GM23338 (cell line): ENCODE results near the gene HIP1. TPM values are rescaled to one million over a fixed set of nuclear protein-coding genes. Genes with fewer than 3 reads are reported as not detected.

Experiments
- ATAC-seq: fragments of 200-7000 bp; cut with Tn5 transposase; 3 replicates; pipeline ENCODE4 v1.9.1; 2020
- DNase-seq: peaks from one replicate; pipeline ENCODE4 v3.0.0-alpha.2; 2015; ENCODE audit warnings: low spot score
- H2AFZ ChIP-seq: fragments of 200-600 bp; sonication (generic); 2 replicates; pipeline ENCODE4 v1.8.0; 2016; ENCODE audit warnings: antibody characterized with exemption, mild to moderate bottlenecking, moderate library complexity
- H3F3A ChIP-seq: fragments of 200-600 bp; sonication (generic); replicated peaks from 2 replicates; pipeline ENCODE4 v1.8.0; 2017; ENCODE audit warnings: antibody characterized with exemption, mixed run types, low read depth
- H3K27ac ChIP-seq: fragments of 200-600 bp; sonication (generic); 2 replicates; pipeline ENCODE4 v1.6.1; 2016; ENCODE audit warnings: low read depth
- H3K27me3 ChIP-seq: fragments of 200-600 bp; sonication (generic); 2 replicates; pipeline ENCODE4 v1.8.0; 2016; ENCODE audit warnings: mild to moderate bottlenecking, mixed run types, moderate library complexity; ENCODE audit not compliant: insufficient read depth
- H3K36me3 ChIP-seq: fragments of 200-600 bp; sonication (generic); 2 replicates; pipeline ENCODE4 v1.8.0; 2016; ENCODE audit warnings: mild to moderate bottlenecking; ENCODE audit not compliant: insufficient read depth
- H3K4me1 ChIP-seq: fragments of 200-600 bp; sonication (generic); 2 replicates; pipeline ENCODE4 v1.8.0; 2016; ENCODE audit warnings: mild to moderate bottlenecking, moderate library complexity; ENCODE audit not compliant: insufficient read depth
- H3K4me2 ChIP-seq: fragments of 200-600 bp; sonication (generic); 2 replicates; pipeline ENCODE4 v1.7.1; 2017; ENCODE audit warnings: mixed run types
- H3K4me3 ChIP-seq: fragments of 200-600 bp; sonication (generic); 2 replicates; pipeline ENCODE4 v1.6.1; 2016; ENCODE audit warnings: mixed run types
- H3K79me2 ChIP-seq: fragments of 200-600 bp; sonication (generic); replicated peaks from 2 replicates; pipeline ENCODE4 v1.8.0; 2017; ENCODE audit warnings: mild to moderate bottlenecking; ENCODE audit not compliant: insufficient read depth
- H3K9me2 ChIP-seq: fragments of 200-600 bp; sonication (generic); 2 replicates; pipeline ENCODE4 v1.8.0; 2017; ENCODE audit not compliant: insufficient read depth
- H4K20me1 ChIP-seq: fragments of 200-600 bp; sonication (generic); replicated peaks from 2 replicates; pipeline ENCODE4 v1.8.0; 2017; ENCODE audit warnings: mild to moderate bottlenecking; ENCODE audit not compliant: insufficient read depth
- H3K27ac Mint-ChIP-seq: 2 replicates; pipeline ENCODE4 v1.8.0; 2020; ENCODE audit warnings: inconsistent platforms, mild to moderate bottlenecking, moderate library complexity, mixed read lengths
- H3K27me3 Mint-ChIP-seq: 3 replicates; pipeline ENCODE4 v1.8.0; 2022; ENCODE audit warnings: low read depth, mild to moderate bottlenecking, moderate library complexity, mixed read lengths, inconsistent platforms; ENCODE audit not compliant: insufficient read depth, poor library complexity
- H3K36me3 Mint-ChIP-seq: 3 replicates; pipeline ENCODE4 v1.8.0; 2021; ENCODE audit warnings: low read depth, mild to moderate bottlenecking, inconsistent platforms, moderate library complexity, mixed read lengths
- H3K4me1 Mint-ChIP-seq: 3 replicates; pipeline ENCODE4 v1.8.0; 2020; ENCODE audit warnings: mild to moderate bottlenecking, inconsistent platforms, mixed read lengths
- H3K4me3 Mint-ChIP-seq: 3 replicates; pipeline ENCODE4 v1.8.0; 2021; ENCODE audit warnings: moderate library complexity, mild to moderate bottlenecking, inconsistent platforms, mixed read lengths
- H3K9me3 Mint-ChIP-seq: 3 replicates; pipeline ENCODE4 v1.8.0; 2020; ENCODE audit warnings: moderate library complexity, mild to moderate bottlenecking, inconsistent platforms, mixed read lengths
- CREB1 ChIP-seq: fragments of 250-450 bp; sonication (Bioruptor Pico); IDR thresholded peaks from 2 replicates; pipeline ENCODE4 v1.5.0; 2020; ENCODE audit warnings: low read depth, mild to moderate bottlenecking, moderate library complexity
- EZH2 ChIP-seq: fragments of 200-600 bp; sonication (generic); IDR thresholded peaks from one replicate; pipeline ENCODE4 v1.8.0; 2017; ENCODE audit warnings: antibody characterized with exemption, mild to moderate bottlenecking, low read depth; ENCODE audit not compliant: unreplicated experiment
- EZH2phosphoT487 ChIP-seq: fragments of 200-600 bp; sonication (generic); IDR thresholded peaks from one replicate; pipeline ENCODE4 v1.8.1; 2018; ENCODE audit warnings: antibody characterized with exemption; ENCODE audit not compliant: unreplicated experiment
- JUNB ChIP-seq: IDR thresholded peaks from one replicate; pipeline ENCODE4 v1.6.1; 2016; ENCODE audit warnings: antibody characterized with exemption; ENCODE audit not compliant: unreplicated experiment
- NANOG ChIP-seq: IDR thresholded peaks from 2 replicates; pipeline ENCODE4 v1.6.1; 2016; ENCODE audit warnings: antibody characterized with exemption, borderline replicate concordance
- POLR2AphosphoS5 ChIP-seq: IDR thresholded peaks from 2 replicates; pipeline ENCODE4 v1.6.1; 2016; ENCODE audit warnings: antibody characterized with exemption, low read depth
- STAT1 ChIP-seq: IDR thresholded peaks from one replicate; pipeline ENCODE4 v1.6.1; 2016; ENCODE audit warnings: antibody characterized with exemption; ENCODE audit not compliant: unreplicated experiment
- ZNF114 ChIP-seq: fragments of 250-450 bp; sonication (Bioruptor Pico); IDR thresholded peaks from 2 replicates; pipeline ENCODE4 v1.5.0; 2020; ENCODE audit warnings: mild to moderate bottlenecking, moderate library complexity
- ZNF331 ChIP-seq: fragments of 250-450 bp; sonication (Bioruptor Pico); IDR thresholded peaks from 2 replicates; pipeline ENCODE4 v1.5.0; 2020; ENCODE audit warnings: low read depth, mild to moderate bottlenecking, moderate library complexity
- polyA plus RNA-seq: library from polyadenylated mRNA; unstranded; fragments of >200 nt; fragmentation: Nextera tagmentation; extraction: Ambion mirVana; gene quantifications from 2 replicates; pipeline ENCODE4 v1.2.1, GENCODE V29; 2016
- total RNA-seq: library from RNA; depleted of rRNA; stranded (reverse); fragments of >200 nt; shearing (Covaris generic); gene quantifications from 2 replicates; pipeline ENCODE4 v1.2.3, GENCODE V29; 2014
- TF ChIP-seq, protein P1 (sequence below): IDR thresholded peaks from one replicate; pipeline ENCODE4 v1.6.1; 2018; ENCODE audit warnings: antibody characterized with exemption; ENCODE audit not compliant: unreplicated experiment
- TF ChIP-seq, protein P2 (sequence below): IDR thresholded peaks from 2 replicates; pipeline ENCODE4 v1.6.1; 2016; ENCODE audit warnings: antibody characterized with exemption
- TF ChIP-seq, protein P3 (sequence below): fragments of 250-450 bp; sonication (Bioruptor Pico); IDR thresholded peaks from 2 replicates; pipeline ENCODE4 v1.5.0; 2020; ENCODE audit warnings: mild to moderate bottlenecking, moderate library complexity
- TF ChIP-seq, protein P4 (sequence below), 2 experiments: fragments of 200-600 bp in 1 of 2; sonication (generic) in 1 of 2; conservative IDR thresholded peaks; 2 replicates each; pipeline versions ENCODE4 v1.5.1 to v1.6.1; 2016 to 2017; ENCODE audit warnings: antibody characterized with exemption in 2 of 2, low read depth in 2 of 2, mild to moderate bottlenecking in 2 of 2, moderate library complexity in 1 of 2

The HIP1 gene
- total and polyA plus RNA-seq, 2 experiments from 2014 or later: 24.9 to 80.8 TPM

DNA sequence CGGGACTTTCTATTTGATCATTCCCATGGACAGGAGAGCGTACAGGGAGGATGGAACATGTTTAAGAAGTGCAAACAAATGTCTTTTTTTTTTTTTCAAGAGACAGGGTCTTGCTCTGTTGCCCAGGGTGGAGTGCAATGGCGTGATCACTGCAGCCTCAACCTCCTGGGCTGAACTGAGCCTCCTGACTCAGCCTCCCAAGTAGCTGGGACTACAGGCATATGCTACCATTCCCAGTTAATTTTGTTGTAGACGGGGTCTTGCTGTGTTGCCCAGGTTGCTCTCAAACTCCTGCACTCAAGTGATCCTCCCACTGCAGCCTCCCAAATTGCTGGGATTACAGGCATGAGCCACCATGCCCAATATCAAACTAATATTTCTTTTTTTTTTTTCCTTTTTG lies 206.1 kb downstream of the HIP1 start:
- H3K27me3 Mint-ChIP-seq: peaks cover 17% of the 10 kb centered on the region
- Histone ChIP-seq H2AFZ (no peak overlapping the region), H4K20me1 (no peaks in the 10 kb centered on the region), H3K9me2 (no peaks in the 10 kb centered on the region), H3K36me3 (peaks cover 20% of the 10 kb centered on the region), H3F3A (0 out of 2 replicates have a peak, but pooled peaks cover 2% of the 10 kb centered on the region), H3K27me3 (no peaks in the 10 kb centered on the region), H3K79me2 (0 out of 2 replicates have a peak, but pooled peaks cover under 1% of the 10 kb centered on the region), H3K4me3 (no peak overlapping the region), H3K27ac (no peak overlapping the region), H3K4me2 (no peak overlapping the region), H3K4me1 (no peaks in the 10 kb centered on the region)
- H3K27ac Mint-ChIP-seq: no peak overlapping the region
- peaks cover 39% of the 10 kb centered on the region for H3K36me3 Mint-ChIP-seq
- ATAC-seq (no peak), DNase-seq (no peak)
- no peak overlapping the region for H3K4me3 Mint-ChIP-seq
- no peak for TF ChIP-seq CREB1 (CRISPR knock-in tag)
- TF ChIP-seq ZNF331: no peak
- TF ChIP-seq STAT1: no peak
- TF ChIP-seq, protein P1, sequence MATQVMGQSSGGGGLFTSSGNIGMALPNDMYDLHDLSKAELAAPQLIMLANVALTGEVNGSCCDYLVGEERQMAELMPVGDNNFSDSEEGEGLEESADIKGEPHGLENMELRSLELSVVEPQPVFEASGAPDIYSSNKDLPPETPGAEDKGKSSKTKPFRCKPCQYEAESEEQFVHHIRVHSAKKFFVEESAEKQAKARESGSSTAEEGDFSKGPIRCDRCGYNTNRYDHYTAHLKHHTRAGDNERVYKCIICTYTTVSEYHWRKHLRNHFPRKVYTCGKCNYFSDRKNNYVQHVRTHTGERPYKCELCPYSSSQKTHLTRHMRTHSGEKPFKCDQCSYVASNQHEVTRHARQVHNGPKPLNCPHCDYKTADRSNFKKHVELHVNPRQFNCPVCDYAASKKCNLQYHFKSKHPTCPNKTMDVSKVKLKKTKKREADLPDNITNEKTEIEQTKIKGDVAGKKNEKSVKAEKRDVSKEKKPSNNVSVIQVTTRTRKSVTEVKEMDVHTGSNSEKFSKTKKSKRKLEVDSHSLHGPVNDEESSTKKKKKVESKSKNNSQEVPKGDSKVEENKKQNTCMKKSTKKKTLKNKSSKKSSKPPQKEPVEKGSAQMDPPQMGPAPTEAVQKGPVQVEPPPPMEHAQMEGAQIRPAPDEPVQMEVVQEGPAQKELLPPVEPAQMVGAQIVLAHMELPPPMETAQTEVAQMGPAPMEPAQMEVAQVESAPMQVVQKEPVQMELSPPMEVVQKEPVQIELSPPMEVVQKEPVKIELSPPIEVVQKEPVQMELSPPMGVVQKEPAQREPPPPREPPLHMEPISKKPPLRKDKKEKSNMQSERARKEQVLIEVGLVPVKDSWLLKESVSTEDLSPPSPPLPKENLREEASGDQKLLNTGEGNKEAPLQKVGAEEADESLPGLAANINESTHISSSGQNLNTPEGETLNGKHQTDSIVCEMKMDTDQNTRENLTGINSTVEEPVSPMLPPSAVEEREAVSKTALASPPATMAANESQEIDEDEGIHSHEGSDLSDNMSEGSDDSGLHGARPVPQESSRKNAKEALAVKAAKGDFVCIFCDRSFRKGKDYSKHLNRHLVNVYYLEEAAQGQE: no peak
- TF ChIP-seq JUNB: no peak
- TF ChIP-seq EZH2: no peak
- TF ChIP-seq, protein P2, sequence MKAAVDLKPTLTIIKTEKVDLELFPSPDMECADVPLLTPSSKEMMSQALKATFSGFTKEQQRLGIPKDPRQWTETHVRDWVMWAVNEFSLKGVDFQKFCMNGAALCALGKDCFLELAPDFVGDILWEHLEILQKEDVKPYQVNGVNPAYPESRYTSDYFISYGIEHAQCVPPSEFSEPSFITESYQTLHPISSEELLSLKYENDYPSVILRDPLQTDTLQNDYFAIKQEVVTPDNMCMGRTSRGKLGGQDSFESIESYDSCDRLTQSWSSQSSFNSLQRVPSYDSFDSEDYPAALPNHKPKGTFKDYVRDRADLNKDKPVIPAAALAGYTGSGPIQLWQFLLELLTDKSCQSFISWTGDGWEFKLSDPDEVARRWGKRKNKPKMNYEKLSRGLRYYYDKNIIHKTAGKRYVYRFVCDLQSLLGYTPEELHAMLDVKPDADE: no peak
- no peak for TF ChIP-seq EZH2phosphoT487
- no peak for TF ChIP-seq NANOG
- TF ChIP-seq, protein P3, sequence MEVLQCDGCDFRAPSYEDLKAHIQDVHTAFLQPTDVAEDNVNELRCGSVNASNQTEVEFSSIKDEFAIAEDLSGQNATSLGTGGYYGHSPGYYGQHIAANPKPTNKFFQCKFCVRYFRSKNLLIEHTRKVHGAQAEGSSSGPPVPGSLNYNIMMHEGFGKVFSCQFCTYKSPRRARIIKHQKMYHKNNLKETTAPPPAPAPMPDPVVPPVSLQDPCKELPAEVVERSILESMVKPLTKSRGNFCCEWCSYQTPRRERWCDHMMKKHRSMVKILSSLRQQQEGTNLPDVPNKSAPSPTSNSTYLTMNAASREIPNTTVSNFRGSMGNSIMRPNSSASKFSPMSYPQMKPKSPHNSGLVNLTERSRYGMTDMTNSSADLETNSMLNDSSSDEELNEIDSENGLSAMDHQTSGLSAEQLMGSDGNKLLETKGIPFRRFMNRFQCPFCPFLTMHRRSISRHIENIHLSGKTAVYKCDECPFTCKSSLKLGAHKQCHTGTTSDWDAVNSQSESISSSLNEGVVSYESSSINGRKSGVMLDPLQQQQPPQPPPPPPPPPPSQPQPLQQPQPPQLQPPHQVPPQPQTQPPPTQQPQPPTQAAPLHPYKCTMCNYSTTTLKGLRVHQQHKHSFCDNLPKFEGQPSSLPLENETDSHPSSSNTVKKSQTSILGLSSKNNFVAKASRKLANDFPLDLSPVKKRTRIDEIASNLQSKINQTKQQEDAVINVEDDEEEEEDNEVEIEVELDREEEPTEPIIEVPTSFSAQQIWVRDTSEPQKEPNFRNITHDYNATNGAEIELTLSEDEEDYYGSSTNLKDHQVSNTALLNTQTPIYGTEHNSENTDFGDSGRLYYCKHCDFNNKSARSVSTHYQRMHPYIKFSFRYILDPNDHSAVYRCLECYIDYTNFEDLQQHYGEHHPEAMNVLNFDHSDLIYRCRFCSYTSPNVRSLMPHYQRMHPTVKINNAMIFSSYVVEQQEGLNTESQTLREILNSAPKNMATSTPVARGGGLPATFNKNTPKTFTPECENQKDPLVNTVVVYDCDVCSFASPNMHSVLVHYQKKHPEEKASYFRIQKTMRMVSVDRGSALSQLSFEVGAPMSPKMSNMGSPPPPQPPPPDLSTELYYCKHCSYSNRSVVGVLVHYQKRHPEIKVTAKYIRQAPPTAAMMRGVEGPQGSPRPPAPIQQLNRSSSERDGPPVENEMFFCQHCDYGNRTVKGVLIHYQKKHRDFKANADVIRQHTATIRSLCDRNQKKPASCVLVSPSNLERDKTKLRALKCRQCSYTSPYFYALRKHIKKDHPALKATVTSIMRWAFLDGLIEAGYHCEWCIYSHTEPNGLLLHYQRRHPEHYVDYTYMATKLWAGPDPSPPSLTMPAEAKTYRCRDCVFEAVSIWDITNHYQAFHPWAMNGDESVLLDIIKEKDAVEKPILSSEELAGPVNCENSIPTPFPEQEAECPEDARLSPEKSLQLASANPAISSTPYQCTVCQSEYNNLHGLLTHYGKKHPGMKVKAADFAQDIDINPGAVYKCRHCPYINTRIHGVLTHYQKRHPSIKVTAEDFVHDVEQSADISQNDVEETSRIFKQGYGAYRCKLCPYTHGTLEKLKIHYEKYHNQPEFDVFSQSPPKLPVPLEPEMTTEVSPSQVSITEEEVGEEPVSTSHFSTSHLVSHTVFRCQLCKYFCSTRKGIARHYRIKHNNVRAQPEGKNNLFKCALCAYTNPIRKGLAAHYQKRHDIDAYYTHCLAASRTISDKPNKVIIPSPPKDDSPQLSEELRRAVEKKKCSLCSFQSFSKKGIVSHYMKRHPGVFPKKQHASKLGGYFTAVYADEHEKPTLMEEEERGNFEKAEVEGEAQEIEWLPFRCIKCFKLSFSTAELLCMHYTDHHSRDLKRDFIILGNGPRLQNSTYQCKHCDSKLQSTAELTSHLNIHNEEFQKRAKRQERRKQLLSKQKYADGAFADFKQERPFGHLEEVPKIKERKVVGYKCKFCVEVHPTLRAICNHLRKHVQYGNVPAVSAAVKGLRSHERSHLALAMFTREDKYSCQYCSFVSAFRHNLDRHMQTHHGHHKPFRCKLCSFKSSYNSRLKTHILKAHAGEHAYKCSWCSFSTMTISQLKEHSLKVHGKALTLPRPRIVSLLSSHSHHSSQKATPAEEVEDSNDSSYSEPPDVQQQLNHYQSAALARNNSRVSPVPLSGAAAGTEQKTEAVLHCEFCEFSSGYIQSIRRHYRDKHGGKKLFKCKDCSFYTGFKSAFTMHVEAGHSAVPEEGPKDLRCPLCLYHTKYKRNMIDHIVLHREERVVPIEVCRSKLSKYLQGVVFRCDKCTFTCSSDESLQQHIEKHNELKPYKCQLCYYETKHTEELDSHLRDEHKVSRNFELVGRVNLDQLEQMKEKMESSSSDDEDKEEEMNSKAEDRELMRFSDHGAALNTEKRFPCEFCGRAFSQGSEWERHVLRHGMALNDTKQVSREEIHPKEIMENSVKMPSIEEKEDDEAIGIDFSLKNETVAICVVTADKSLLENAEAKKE (CRISPR knock-in tag): no peak
- TF ChIP-seq, protein P4, sequence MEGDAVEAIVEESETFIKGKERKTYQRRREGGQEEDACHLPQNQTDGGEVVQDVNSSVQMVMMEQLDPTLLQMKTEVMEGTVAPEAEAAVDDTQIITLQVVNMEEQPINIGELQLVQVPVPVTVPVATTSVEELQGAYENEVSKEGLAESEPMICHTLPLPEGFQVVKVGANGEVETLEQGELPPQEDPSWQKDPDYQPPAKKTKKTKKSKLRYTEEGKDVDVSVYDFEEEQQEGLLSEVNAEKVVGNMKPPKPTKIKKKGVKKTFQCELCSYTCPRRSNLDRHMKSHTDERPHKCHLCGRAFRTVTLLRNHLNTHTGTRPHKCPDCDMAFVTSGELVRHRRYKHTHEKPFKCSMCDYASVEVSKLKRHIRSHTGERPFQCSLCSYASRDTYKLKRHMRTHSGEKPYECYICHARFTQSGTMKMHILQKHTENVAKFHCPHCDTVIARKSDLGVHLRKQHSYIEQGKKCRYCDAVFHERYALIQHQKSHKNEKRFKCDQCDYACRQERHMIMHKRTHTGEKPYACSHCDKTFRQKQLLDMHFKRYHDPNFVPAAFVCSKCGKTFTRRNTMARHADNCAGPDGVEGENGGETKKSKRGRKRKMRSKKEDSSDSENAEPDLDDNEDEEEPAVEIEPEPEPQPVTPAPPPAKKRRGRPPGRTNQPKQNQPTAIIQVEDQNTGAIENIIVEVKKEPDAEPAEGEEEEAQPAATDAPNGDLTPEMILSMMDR (conservative IDR thresholded peaks at IDR 0.05; ENCODE audit: low read depth in 2 of 2): no peak
- TF ChIP-seq POLR2AphosphoS5: no peak
- no peak for TF ChIP-seq ZNF114 (CRISPR knock-in tag)
- peaks cover 4% of the 10 kb centered on the region; the same call in 1 of the 3 replicates for H3K4me1 Mint-ChIP-seq
- H3K9me3 Mint-ChIP-seq: no peaks in the 10 kb centered on the region
